GM23248 (cell line): ENCODE measurements around the gene SCGN.

Experiments used
- EZH2 ChIP-seq: fragments of 200-600 bp; sonication (generic); IDR thresholded peaks from 2 replicates; pipeline ENCODE4 v1.6.1; 2018; ENCODE audit warnings: antibody characterized with exemption, mild to moderate bottlenecking; ENCODE audit not compliant: insufficient read depth, poor library complexity, severe bottlenecking
- EZH2phosphoT487 ChIP-seq: fragments of 200-600 bp; sonication (generic); IDR thresholded peaks from 2 replicates; pipeline ENCODE4 v1.6.1; 2018; ENCODE audit warnings: antibody characterized with exemption, moderate library complexity, mild to moderate bottlenecking, low read depth; ENCODE audit not compliant: insufficient read depth

DNA sequence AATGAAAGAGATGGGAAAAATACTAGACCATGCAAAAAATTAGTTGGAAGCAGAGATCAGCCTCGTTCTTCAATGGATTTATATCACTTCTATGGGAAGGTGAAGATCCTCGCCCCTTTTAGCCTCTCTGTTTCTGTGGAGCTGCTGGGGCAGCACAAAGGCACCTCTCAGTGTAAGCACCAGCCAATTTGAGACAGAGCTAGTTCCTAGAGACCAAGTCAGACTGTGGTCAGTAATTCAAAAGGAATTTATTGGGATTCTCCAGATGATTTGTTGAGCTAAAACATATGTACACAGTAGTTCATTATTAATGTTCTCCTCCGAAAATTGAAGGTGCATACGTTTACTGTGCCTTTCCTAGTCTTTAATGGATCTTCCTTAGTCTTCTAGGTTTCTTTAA, 42.4 kb downstream of the SCGN start:
- TF ChIP-seq EZH2 (no peak), EZH2phosphoT487 (no peak)
